Suprapubic skin (tissue), 4 donors: ENCODE data around the gene C6orf15. TPM values are rescaled to one million over a fixed set of nuclear protein-coding genes. Genes with fewer than 3 reads are reported as not detected.

ENCODE experiments used
- DNase-seq, 2 donors: peaks; one replicate each; pipeline ENCODE4 v3.0.0-alpha.2; 2019; ENCODE audit warnings: low spot score in 2 of 2
- H3K27ac ChIP-seq: fragments of 200-600 bp; sonication (generic); one replicate; pipeline ENCODE4 v1.5.1; 2019
- H3K27me3 ChIP-seq: fragments of 200-600 bp; sonication (generic); one replicate; pipeline ENCODE4 v1.5.1; 2019
- H3K36me3 ChIP-seq: fragments of 200-600 bp; sonication (generic); one replicate; pipeline ENCODE4 v1.5.1; 2019
- H3K4me1 ChIP-seq: fragments of 200-600 bp; sonication (generic); one replicate; pipeline ENCODE4 v1.5.1; 2019
- H3K4me3 ChIP-seq: fragments of 200-600 bp; sonication (generic); one replicate; pipeline ENCODE4 v1.5.1; 2019; ENCODE audit warnings: mild to moderate bottlenecking
- H3K9me3 ChIP-seq: fragments of 200-600 bp; sonication (generic); one replicate; pipeline ENCODE4 v1.5.1; 2019
- EP300 ChIP-seq: sonication (generic); formaldehyde crosslinking; IDR thresholded peaks from one replicate; pipeline ENCODE4 v1.6.1; 2017; ENCODE audit warnings: antibody characterized with exemption
- POLR2A ChIP-seq, 2 donors: fragments of 450-650 bp; IDR thresholded peaks; one replicate each; pipeline ENCODE4 v1.6.1; 2017; ENCODE audit warnings: antibody characterized with exemption in 2 of 2, mild to moderate bottlenecking in 2 of 2, moderate library complexity in 2 of 2
- POLR2AphosphoS5 ChIP-seq, 3 donors: sonication (generic); formaldehyde crosslinking; IDR thresholded peaks; one replicate each; pipeline ENCODE4 v1.6.1; 2017; ENCODE audit warnings: antibody characterized with exemption in 3 of 3
- whole genome bisulfite sequencing: methylation state at CpG from one replicate; pipeline ENCODE4 v1.1.5; 2018; 5-methylcytosine and 5-hydroxymethylcytosine counted together
- total RNA-seq, 4 donors: library from RNA; depleted of rRNA; stranded (reverse); fragments of >200 nt; gene quantifications; one replicate each; pipeline ENCODE4 v1.1.0, GENCODE V29; 2016
- TF ChIP-seq, protein P1 (sequence below), 2 donors: fragments of 200-600 bp in 1 of 2; fragments of 450-650 bp in 1 of 2; sonication (generic) in 1 of 2; IDR thresholded peaks; one replicate each; pipeline ENCODE4 v1.5.1; 2016 to 2019; ENCODE audit warnings: antibody characterized with exemption in 2 of 2, mild to moderate bottlenecking in 1 of 2, moderate library complexity in 1 of 2

C6orf15 gene
- total RNA-seq, 4 donors from 2014 or later: 5.5 to 20.7 (median 8.8) TPM

DNA sequence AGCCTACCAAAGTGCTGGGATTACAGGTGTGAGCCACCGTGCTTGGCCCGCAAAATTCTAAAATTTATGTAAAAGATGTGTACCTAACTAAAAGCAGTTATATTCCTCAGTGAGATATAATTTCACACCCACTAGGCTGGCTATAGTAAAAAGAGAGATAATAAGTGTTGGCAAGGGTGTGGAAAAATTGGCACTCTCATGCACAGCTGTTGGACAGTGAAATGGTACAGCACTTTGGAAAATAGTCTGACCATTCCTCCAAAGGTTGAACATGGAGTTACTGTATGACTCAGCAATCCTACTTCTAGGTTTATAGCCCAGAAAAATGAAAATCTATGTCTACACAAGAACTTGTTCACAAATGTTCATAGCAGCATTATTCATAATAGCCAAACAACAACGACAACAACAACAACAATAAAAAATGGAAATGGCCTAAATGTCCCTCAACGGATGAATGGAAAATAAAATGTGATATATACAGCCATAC lies 13.9 kb downstream of the C6orf15 start:
- Histone ChIP-seq H3K4me1 (peaks cover 17% of the 10 kb centered on the region), H3K9me3 (no peaks in the 10 kb centered on the region), H3K4me3 (no peak overlapping the region), H3K27ac (no peak overlapping the region), H3K27me3 (no peaks in the 10 kb centered on the region), H3K36me3 (no peaks in the 10 kb centered on the region)
- DNase-seq: no peak
- TF ChIP-seq, protein P1, sequence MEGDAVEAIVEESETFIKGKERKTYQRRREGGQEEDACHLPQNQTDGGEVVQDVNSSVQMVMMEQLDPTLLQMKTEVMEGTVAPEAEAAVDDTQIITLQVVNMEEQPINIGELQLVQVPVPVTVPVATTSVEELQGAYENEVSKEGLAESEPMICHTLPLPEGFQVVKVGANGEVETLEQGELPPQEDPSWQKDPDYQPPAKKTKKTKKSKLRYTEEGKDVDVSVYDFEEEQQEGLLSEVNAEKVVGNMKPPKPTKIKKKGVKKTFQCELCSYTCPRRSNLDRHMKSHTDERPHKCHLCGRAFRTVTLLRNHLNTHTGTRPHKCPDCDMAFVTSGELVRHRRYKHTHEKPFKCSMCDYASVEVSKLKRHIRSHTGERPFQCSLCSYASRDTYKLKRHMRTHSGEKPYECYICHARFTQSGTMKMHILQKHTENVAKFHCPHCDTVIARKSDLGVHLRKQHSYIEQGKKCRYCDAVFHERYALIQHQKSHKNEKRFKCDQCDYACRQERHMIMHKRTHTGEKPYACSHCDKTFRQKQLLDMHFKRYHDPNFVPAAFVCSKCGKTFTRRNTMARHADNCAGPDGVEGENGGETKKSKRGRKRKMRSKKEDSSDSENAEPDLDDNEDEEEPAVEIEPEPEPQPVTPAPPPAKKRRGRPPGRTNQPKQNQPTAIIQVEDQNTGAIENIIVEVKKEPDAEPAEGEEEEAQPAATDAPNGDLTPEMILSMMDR (IDR thresholded peaks at IDR 0.05): no peak
- TF ChIP-seq POLR2A (IDR thresholded peaks at IDR 0.05) (no peak), POLR2AphosphoS5 (IDR thresholded peaks at IDR 0.05) (no peak), EP300 (no peak)
- WGBS: 94% methylated on average over 4 of the region's 4 CpGs

DNA sequence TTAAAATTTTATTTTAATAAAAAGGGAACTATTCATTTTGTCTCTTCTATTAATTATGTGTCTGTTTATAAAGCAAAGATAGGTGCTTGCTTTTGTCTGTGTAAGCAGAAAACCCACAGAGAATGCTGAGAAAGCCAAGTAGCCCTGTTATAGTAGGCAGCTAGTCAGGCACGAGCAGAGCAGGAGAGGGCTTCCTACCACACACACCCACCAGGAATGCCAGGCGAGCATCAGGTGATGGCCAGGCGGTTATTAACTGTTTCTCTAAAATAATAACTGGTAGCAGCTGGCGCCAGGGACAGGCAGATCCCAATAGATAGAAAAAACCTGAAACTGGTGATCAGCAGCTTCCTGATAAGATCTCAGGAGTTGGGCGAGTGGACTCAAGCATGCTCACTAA lies 15.7 kb downstream of the C6orf15 start:
- Histone ChIP-seq H3K4me3 (no peak overlapping the region), H3K27ac (no peak overlapping the region), H3K4me1 (peaks cover 14% of the 10 kb centered on the region), H3K27me3 (no peaks in the 10 kb centered on the region), H3K36me3 (no peaks in the 10 kb centered on the region), H3K9me3 (no peaks in the 10 kb centered on the region)
- 76% methylated on average over 5 of the region's 5 CpGs for WGBS
- TF ChIP-seq POLR2A (IDR thresholded peaks at IDR 0.05) (no peak), POLR2AphosphoS5 (IDR thresholded peaks at IDR 0.05) (no peak), EP300 (no peak)
- TF ChIP-seq, protein P1 (IDR thresholded peaks at IDR 0.05): no peak
- DNase-seq: no peak

DNA sequence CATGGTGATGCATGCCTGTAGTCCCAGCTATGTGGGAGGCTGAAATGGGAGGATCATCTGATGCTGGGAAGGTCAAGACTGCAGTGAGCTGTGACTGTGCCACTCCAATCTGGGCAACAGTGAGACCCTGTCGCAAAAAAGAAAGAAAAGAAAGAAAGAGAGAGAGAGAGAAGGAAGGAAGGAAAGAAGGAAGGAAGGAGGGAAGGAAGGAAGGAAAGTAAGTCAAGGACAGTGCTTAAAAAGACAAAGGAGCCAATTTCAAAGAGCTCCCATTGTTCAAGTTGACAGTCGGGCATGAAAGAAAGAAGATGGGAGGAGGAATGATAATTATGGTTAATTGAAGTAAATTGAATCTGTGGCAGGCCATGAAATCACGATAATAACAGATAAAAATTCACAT lies 16.2 kb downstream of the C6orf15 start:
- TF ChIP-seq EP300: no peak
- TF ChIP-seq, protein P1 (IDR thresholded peaks at IDR 0.05): no peak
- TF ChIP-seq POLR2A (IDR thresholded peaks at IDR 0.05): no peak
- TF ChIP-seq POLR2AphosphoS5 (IDR thresholded peaks at IDR 0.05): no peak
- Histone ChIP-seq H3K4me1 (peaks cover 14% of the 10 kb centered on the region), H3K36me3 (no peaks in the 10 kb centered on the region), H3K9me3 (no peaks in the 10 kb centered on the region), H3K27me3 (no peaks in the 10 kb centered on the region), H3K27ac (no peak overlapping the region), H3K4me3 (no peak overlapping the region)
- DNase-seq: no peak
- 80% methylated on average over 3 of the region's 3 CpGs for WGBS

DNA sequence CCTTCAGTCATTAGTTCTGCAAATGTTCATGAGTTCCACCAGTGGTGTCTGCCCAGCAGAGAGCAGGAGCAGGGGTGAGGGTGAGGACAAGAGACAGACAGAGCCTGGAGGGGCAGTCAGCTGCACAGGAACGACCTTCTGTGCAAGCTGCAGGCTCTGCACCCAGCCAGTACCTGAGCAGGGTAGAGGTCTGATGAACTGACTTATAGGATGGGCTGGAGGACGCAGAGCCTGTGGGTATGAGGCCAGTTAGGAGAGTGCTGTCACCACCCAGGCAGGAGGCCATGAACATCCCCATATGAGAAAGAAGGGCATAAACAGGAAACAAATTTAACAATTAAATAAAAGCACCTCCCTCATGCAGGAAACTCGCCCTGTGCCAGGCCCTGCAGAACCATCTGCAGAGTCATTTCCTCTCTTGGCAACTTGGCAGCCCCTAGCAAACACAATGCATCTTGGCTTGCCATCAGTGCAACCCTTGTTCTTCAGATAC lies 17.9 kb downstream of the C6orf15 start:
- Histone ChIP-seq H3K36me3 (no peaks in the 10 kb centered on the region), H3K9me3 (no peaks in the 10 kb centered on the region), H3K4me1 (peaks cover 14% of the 10 kb centered on the region), H3K4me3 (no peak overlapping the region), H3K27ac (peak overlapping the region; percentile 39), H3K27me3 (no peaks in the 10 kb centered on the region)
- DNase-seq: no peak
- WGBS: 30% methylated on average over 3 of the region's 3 CpGs
- TF ChIP-seq POLR2AphosphoS5 (IDR thresholded peaks at IDR 0.05) (peak in 1 of 3 donors; percentile 23), EP300 (no peak), POLR2A (IDR thresholded peaks at IDR 0.05) (no peak)
- TF ChIP-seq, protein P1 (IDR thresholded peaks at IDR 0.05): no peak

DNA sequence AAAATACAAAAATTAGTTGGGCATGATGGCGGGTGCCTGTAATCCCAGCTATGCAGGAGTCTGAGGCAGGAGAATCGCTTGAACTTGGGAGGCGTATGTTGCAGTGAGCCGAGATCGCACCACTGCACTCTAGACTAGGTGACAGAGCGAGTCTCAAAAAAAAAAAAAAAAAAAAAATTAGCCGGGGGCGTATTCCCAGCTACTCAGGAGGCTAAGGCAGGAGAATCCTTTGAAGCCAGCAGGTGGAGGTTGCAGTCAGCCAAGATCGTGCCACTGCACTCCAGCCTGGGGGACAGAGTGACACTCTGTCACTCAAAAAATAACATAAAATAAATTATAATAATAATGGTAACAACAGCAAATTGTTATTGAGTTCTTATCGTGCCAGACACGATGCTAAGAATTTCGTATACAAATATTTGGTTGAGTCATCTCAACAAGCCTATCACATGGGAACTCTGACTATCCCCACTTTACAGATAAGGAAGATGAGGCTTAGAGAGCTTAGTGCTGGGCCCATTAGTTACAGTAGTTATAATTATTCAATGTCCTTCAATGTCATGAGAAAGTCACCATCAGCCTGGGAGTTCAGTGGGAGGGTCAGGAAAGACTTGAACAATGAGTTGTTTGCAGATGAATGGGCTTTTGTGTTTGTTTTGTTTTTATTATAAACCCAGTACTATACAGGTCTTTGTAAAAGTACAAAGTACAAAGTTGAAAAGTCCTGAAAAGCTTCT lies 19.4 kb downstream of the C6orf15 start:
- Histone ChIP-seq H3K9me3 (no peaks in the 10 kb centered on the region), H3K4me3 (no peak overlapping the region), H3K4me1 (peaks cover 14% of the 10 kb centered on the region), H3K36me3 (no peaks in the 10 kb centered on the region), H3K27me3 (no peaks in the 10 kb centered on the region), H3K27ac (no peak overlapping the region)
- TF ChIP-seq EP300 (no peak), POLR2AphosphoS5 (IDR thresholded peaks at IDR 0.05) (no peak), POLR2A (IDR thresholded peaks at IDR 0.05) (no peak)
- TF ChIP-seq, protein P1 (IDR thresholded peaks at IDR 0.05): no peak
- DNase-seq: no peak
- WGBS: 83% methylated on average over 12 of the region's 12 CpGs
